HG03460 (cell line): ENCODE results near the gene PRSS1.

Experiments used
- ATAC-seq: cut with Tn5 transposase; IDR thresholded peaks from one replicate; pipeline ENCODE4 v1.9.1; 2021; ENCODE audit not compliant: unreplicated experiment

Gene PRSS1

DNA sequence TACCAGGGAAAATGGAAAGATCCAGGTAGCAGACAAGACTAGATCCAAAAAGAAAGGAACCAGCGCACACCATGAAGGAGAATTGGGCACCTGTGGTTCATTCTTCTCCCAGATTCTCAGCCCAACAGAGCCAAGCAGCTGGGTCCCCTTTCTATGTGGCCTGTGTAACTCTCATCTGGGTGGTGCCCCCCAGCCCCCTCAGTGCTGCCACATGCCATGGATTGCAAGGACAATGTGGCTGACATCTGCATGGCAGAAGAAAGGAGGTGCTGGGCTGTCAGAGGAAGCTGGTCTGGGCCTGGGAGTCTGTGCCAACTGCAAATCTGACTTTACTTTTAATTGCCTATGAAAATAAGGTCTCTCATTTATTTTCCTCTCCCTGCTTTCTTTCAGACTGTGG is 42.9 kb downstream of the PRSS1 start:
- ATAC-seq = no peak

DNA sequence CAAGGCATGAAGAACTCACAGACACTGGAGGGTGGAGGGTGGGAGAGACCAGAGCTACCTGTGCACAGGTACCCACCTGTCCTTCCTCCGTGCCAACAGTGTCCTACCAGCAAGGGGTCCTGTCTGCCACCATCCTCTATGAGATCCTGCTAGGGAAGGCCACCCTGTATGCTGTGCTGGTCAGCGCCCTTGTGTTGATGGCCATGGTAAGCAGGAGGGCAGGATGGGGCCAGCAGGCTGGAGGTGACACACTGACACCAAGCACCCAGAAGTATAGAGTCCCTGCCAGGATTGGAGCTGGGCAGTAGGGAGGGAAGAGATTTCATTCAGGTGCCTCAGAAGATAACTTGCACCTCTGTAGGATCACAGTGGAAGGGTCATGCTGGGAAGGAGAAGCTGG is 43.3 kb downstream of the PRSS1 start:
- ATAC-seq = no peak

DNA sequence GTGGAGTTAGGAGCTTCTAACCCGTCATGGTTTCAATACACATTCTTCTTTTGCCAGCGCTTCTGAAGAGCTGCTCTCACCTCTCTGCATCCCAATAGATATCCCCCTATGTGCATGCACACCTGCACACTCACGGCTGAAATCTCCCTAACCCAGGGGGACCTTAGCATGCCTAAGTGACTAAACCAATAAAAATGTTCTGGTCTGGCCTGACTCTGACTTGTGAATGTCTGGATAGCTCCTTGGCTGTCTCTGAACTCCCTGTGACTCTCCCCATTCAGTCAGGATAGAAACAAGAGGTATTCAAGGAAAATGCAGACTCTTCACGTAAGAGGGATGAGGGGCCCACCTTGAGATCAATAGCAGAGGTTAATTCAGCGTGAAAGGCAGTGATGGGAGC is 43.9 kb downstream of the PRSS1 start:
- ATAC-seq = no peak

DNA sequence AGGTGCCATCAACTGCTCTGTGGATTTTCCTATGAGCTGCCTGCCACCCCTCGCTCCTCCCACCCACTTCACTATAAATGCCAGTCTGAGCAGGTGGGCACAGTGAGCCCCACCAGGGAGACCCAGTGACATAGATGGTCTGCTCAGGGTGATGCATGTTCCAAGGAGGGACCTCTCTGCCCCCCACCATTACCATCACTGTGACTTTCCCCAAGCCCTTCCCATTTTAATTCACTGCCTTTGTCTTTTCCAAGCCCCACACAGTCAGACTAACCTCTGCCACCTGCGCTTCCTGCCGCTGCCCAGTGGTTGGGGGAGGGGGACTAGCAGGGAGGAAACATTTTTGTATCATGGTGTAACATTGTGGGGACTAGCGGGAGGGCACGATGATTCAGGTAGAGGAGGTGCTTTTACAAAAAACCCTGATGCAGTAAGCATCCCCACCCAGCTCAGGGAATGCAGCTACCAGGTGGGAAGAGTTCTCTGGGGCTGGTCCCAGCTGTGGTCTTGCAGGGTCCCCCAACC is 46.1 kb downstream of the PRSS1 start:
- ATAC-seq = no peak

DNA sequence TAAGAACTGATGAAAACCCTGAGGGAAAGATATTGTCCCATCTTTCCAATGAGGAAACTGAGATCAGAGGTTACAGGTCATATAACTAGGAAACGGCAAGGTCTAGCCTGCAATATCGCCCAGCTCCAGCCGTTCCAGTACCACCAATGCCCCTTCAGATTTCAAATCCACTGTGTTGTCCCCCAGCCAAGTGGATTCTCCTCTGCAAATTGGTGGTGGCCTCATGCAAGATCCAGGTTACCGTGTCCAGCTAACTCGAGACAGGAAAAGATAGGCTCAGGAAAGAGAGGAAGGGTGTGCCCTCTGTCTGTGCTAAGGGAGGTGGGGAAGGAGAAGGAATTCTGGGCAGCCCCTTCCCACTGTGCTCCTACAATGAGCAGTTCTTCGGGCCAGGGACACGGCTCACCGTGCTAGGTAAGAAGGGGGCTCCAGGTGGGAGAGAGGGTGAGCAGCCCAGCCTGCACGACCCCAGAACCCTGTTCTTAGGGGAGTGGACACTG is 46.8 kb downstream of the PRSS1 start:
- no peak for ATAC-seq

DNA sequence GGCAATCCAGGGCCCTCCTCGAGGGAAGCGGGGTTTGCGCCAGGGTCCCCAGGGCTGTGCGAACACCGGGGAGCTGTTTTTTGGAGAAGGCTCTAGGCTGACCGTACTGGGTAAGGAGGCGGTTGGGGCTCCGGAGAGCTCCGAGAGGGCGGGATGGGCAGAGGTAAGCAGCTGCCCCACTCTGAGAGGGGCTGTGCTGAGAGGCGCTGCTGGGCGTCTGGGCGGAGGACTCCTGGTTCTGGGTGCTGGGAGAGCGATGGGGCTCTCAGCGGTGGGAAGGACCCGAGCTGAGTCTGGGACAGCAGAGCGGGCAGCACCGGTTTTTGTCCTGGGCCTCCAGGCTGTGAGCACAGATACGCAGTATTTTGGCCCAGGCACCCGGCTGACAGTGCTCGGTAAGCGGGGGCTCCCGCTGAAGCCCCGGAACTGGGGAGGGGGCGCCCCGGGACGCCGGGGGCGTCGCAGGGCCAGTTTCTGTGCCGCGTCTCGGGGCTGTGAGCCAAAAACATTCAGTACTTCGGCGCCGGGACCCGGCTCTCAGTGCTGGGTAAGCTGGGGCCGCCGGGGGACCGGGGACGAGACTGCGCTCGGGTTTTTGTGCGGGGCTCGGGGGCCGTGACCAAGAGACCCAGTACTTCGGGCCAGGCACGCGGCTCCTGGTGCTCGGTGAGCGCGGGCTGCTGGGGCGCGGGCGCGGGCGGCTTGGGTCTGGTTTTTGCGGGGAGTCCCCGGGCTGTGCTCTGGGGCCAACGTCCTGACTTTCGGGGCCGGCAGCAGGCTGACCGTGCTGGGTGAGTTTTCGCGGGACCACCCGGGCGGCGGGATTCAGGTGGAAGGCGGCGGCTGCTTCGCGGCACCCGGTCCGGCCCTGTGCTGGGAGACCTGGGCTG is 47.5 kb downstream of the PRSS1 start:
- ATAC-seq = peak; percentile 47

DNA sequence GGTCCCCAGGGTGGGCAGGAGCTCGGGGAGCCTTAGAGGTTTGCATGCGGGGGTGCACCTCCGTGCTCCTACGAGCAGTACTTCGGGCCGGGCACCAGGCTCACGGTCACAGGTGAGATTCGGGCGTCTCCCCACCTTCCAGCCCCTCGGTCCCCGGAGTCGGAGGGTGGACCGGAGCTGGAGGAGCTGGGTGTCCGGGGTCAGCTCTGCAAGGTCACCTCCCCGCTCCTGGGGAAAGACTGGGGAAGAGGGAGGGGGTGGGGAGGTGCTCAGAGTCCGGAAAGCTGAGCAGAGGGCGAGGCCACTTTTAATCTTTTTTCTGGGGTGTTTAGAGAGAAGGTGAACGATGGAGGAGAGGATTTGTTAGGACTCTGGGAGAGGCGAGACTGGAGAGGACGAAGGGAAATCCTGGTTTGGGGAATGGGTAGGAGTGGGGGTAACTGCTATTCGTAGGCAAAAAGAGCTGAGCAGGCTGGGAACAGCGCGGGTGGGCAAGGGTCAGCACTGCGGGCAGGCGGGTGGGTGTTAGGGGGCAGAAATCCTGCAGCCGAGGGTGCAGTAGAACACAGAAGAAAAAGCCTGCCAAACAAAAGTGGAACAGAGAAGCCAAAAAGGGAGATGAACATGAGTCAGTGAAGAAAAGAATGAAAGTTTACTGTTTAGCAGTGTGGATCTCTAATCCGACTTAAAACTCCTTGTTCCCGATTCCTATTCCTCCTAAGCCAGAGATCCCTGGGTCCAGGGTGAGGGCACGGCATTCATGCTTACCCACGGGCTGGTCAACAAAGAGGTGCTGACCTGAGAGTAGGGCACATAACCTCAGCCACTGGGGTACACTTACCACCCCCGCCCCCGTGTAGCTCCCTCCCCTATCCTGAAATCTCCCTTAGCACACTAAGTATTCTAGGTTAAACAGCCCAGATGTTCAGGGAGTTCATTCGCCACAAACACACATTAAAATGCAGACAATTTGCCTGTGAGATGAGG is 48.4 kb downstream of the PRSS1 start:
- peak; percentile 36 for ATAC-seq

DNA sequence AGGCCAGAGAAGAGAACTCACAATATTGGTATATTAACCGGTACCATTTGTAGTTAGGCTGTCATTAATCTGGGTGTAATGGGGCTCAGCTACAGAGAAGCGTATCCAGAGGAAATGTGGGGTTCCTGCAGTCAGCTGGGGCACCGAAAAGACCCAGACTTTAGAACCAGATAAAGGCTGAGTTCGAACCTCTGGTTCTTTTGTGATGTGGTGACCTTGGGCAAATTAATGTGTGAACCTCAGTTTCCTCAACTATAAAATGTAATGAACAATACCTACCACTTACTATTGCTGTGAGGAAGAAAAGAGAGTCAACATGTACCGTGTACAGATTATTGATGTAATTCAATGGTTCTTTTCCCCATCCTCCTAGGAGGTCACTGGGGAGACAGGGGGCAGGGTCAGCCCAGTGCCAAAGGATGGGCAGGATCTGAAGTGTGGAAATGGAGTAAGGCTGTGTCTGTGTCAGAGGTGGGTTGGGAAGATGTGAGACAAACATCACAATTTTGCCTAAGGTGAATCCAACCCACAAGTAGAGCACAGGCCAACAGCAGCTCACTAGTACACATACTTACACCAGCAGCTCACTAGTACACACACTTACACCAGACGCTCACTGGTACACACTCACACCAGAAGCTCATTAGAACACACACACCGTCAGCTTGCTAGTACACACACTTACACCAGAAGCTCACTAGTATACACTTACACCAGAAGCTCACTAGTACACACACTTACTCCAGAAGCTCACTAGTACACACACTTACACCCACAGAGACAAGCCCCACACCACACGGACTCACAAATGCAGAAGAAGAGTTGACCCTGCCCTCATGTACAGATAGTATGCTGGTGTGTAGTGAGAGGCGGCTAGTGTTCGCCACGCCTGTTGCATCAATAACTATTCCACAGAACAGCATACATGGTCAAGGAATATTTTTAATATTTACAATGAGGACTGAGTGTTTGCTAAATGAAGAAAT is 49.5 kb downstream of the PRSS1 start:
- no peak for ATAC-seq

DNA sequence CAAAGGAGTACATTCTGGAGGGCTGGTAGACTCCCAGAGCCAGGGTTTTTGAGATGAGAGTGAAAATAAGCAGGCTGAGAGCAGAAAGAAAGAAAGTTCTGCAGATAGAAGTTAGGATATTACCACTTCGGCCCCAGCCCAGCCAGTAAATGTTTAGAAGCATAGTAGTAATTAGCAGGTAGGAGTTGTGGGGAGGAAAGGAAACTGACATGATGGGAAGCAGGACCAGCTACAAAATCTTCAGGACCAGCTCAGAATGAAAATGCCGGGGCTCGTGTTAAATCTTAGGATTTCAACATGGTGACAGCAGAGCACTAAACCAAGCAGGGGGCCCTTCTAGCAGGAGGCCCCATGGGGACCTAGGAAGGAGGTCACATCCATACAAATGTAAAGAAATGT is 50.2 kb downstream of the PRSS1 start:
- ATAC-seq = no peak

DNA sequence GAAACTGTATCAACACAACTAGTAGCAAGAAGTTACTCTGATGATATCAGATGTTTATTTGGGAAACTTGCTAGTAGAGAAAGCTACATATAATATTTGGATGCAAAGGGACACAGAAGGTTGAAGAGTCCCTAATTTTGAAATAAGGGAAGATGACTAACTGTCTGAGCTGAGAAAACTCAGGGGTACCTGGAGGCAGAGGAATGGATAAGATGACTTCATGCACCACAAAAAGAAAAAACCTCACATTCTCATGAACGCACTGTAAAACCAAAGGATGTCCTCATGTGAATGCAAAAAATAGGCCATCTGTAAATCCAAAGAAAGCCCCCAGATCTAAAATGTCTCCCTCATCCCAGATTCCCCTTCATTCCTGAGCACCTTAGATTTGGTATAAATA is 50.8 kb downstream of the PRSS1 start:
- ATAC-seq = no peak

DNA sequence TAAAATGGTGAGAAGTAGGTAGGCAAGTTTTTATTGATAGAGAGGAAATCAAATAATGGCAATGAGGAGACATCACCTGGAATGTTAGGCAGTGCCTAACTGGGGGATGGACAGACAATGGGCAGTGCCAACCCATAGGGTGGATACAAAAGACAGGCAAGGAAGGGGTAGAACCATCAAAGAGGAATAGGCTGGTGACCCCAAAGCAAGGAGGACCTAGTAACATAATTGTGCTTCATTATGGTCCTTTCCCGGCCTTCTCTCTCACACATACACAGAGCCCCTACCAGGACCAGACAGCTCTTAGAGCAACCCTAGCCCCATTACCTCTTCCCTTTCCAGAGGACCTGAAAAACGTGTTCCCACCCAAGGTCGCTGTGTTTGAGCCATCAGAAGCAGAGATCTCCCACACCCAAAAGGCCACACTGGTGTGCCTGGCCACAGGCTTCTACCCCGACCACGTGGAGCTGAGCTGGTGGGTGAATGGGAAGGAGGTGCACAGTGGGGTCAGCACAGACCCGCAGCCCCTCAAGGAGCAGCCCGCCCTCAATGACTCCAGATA is 51.5 kb downstream of the PRSS1 start:
- ATAC-seq = no peak

DNA sequence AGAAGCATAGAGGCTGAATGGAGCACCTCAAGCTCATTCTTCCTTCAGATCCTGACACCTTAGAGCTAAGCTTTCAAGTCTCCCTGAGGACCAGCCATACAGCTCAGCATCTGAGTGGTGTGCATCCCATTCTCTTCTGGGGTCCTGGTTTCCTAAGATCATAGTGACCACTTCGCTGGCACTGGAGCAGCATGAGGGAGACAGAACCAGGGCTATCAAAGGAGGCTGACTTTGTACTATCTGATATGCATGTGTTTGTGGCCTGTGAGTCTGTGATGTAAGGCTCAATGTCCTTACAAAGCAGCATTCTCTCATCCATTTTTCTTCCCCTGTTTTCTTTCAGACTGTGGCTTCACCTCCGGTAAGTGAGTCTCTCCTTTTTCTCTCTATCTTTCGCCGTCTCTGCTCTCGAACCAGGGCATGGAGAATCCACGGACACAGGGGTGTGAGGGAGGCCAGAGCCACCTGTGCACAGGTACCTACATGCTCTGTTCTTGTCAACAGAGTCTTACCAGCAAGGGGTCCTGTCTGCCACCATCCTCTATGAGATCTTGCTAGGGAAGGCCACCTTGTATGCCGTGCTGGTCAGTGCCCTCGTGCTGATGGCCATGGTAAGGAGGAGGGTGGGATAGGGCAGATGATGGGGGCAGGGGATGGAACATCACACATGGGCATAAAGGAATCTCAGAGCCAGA is 52.5 kb downstream of the PRSS1 start:
- no peak for ATAC-seq

DNA sequence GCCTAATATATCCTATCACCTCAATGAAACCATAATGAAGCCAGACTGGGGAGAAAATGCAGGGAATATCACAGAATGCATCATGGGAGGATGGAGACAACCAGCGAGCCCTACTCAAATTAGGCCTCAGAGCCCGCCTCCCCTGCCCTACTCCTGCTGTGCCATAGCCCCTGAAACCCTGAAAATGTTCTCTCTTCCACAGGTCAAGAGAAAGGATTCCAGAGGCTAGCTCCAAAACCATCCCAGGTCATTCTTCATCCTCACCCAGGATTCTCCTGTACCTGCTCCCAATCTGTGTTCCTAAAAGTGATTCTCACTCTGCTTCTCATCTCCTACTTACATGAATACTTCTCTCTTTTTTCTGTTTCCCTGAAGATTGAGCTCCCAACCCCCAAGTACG is 53.0 kb downstream of the PRSS1 start:
- no peak for ATAC-seq
